SU-DHL-6 (cell line): ENCODE data around the gene RALGAPA1.
A peak's percentile ranks its signal among the peaks of the same experiment; 100 is the strongest.

Experiments used
- H2AFZ ChIP-seq: fragments of 200-600 bp; sonication (generic); 2 replicates; pipeline ENCODE4 v1.6.1; 2014; ENCODE audit warnings: low read depth, mild to moderate bottlenecking, moderate library complexity, mixed read lengths, antibody characterized with exemption, low read length; ENCODE audit not compliant: severe bottlenecking
- H3F3A ChIP-seq: fragments of 200-600 bp; shearing (Covaris generic); 2 replicates; pipeline ENCODE4 v1.6.0; 2016; ENCODE audit warnings: antibody characterized with exemption, mild to moderate bottlenecking; ENCODE audit not compliant: insufficient read depth
- H3K27ac ChIP-seq: fragments of 200-600 bp; sonication (generic); 2 replicates; pipeline ENCODE4 v1.5.1; 2016; ENCODE audit warnings: low read depth, mild to moderate bottlenecking, low read length, moderate library complexity, mixed read lengths
- H3K27me3 ChIP-seq: fragments of 200-600 bp; sonication (generic), shearing (Covaris generic); 2 replicates; pipeline ENCODE4 v1.6.0; 2014; ENCODE audit warnings: mild to moderate bottlenecking, low read length
- H3K36me3 ChIP-seq: fragments of 200-600 bp; sonication (generic); 2 replicates; pipeline ENCODE4 v1.6.1; 2014; ENCODE audit warnings: mild to moderate bottlenecking, low read length, mixed read lengths
- H3K4me2 ChIP-seq: fragments of 300-600, 200-600 bp; shearing (Covaris generic), sonication (generic); 2 replicates; pipeline ENCODE4 v1.6.0; 2014; ENCODE audit warnings: low read length, low read depth, mild to moderate bottlenecking; ENCODE audit not compliant: poor library complexity, severe bottlenecking
- H3K4me3 ChIP-seq: fragments of 200-600 bp; sonication (generic); 2 replicates; pipeline ENCODE4 v1.5.1; 2014; ENCODE audit warnings: antibody characterized with exemption, low read length, mild to moderate bottlenecking, mixed read lengths; ENCODE audit not compliant: insufficient read depth, poor library complexity, severe bottlenecking
- H3K79me2 ChIP-seq: fragments of 200-600 bp; sonication (generic); 2 replicates; pipeline ENCODE4 v1.6.1; 2014; ENCODE audit warnings: mild to moderate bottlenecking, low read length, moderate library complexity; ENCODE audit not compliant: insufficient read depth
- H3K9ac ChIP-seq: fragments of 200-600 bp; sonication (generic); 2 replicates; pipeline ENCODE4 v1.7.0; 2014; ENCODE audit warnings: mild to moderate bottlenecking, low read length
- H3K9me2 ChIP-seq: fragments of 200-600 bp; sonication (generic); replicated peaks from 2 replicates; pipeline ENCODE4 v1.6.1; 2014; ENCODE audit warnings: low read length; ENCODE audit not compliant: insufficient read depth
- H3K9me3 ChIP-seq: fragments of 200-600 bp; sonication (generic); 2 replicates; pipeline ENCODE4 v1.6.1; 2014; ENCODE audit warnings: low read length, mixed read lengths; ENCODE audit not compliant: insufficient read depth
- H4K20me1 ChIP-seq: fragments of 200-600 bp; sonication (generic); 2 replicates; pipeline ENCODE4 v1.6.1; 2014; ENCODE audit warnings: low read depth, mild to moderate bottlenecking, antibody characterized with exemption, low read length, moderate library complexity, mixed read lengths
- CTCF ChIP-seq: fragments of 200-600 bp; sonication (generic); IDR thresholded peaks from one replicate; pipeline ENCODE4 v1.5.1; 2017; ENCODE audit warnings: antibody characterized with exemption, mild to moderate bottlenecking, low read length, moderate library complexity; ENCODE audit not compliant: insufficient read depth, poor library complexity, severe bottlenecking
- EZH2phosphoT487 ChIP-seq: fragments of 200-600 bp; sonication (generic), shearing (Covaris generic); conservative IDR thresholded peaks from 2 replicates; pipeline ENCODE4 v1.6.1; 2018; ENCODE audit warnings: mild to moderate bottlenecking, antibody characterized with exemption, low read length, moderate library complexity, mixed read lengths

The RALGAPA1 gene

GRCh38 chr14:35822501-35822900 is 13.4 kb upstream of the RALGAPA1 start:
- H3K9ac ChIP-seq: no peak overlapping the region
- no peaks in the 10 kb centered on the region for H3K36me3 ChIP-seq
- H3F3A ChIP-seq: peaks cover 15% of the 10 kb centered on the region
- H3K4me2 ChIP-seq: no peak overlapping the region
- TF ChIP-seq EZH2phosphoT487: no peak
- no peak for TF ChIP-seq CTCF
- H3K9me2 ChIP-seq: no peaks in the 10 kb centered on the region
- H3K9me3 ChIP-seq: no peaks in the 10 kb centered on the region
- H3K27ac ChIP-seq: no peak overlapping the region
- H3K4me3 ChIP-seq: no peak overlapping the region
- no peaks in the 10 kb centered on the region for H4K20me1 ChIP-seq
- peaks cover 7% of the 10 kb centered on the region for H3K79me2 ChIP-seq
- H3K27me3 ChIP-seq: no peaks in the 10 kb centered on the region
- no peak overlapping the region for H2AFZ ChIP-seq

- Histone ChIP-seq H3K79me2 (peaks cover under 1% of the 10 kb centered on the region; the same call in 1 of the 2 replicates), H3K4me3 (no peak overlapping the region), H3K9ac (no peak overlapping the region), H3K36me3 (no peaks in the 10 kb centered on the region), H3K4me2 (no peak overlapping the region), H3K9me3 (no peaks in the 10 kb centered on the region), H3K27me3 (no peaks in the 10 kb centered on the region), H3F3A (peaks cover 15% of the 10 kb centered on the region), H4K20me1 (no peaks in the 10 kb centered on the region), H3K9me2 (no peaks in the 10 kb centered on the region), H2AFZ (no peak overlapping the region), H3K27ac (no peak overlapping the region)
- TF ChIP-seq EZH2phosphoT487 (no peak), CTCF (peak; percentile 91)
These were observed 12.7 kb upstream of the RALGAPA1 start for GRCh38 chr14:35821564-35822411.

- Histone ChIP-seq H3K4me2 (no peak overlapping the region), H3K79me2 (no peaks in the 10 kb centered on the region), H3K9ac (no peak overlapping the region), H3F3A (peaks cover 15% of the 10 kb centered on the region), H3K27ac (no peak overlapping the region), H3K36me3 (no peaks in the 10 kb centered on the region), H3K27me3 (no peaks in the 10 kb centered on the region), H3K9me2 (no peaks in the 10 kb centered on the region), H3K9me3 (no peaks in the 10 kb centered on the region), H2AFZ (no peak overlapping the region), H3K4me3 (no peak overlapping the region), H4K20me1 (no peaks in the 10 kb centered on the region)
- TF ChIP-seq CTCF: no peak
- no peak for TF ChIP-seq EZH2phosphoT487
These were observed 10.8 kb upstream of the RALGAPA1 start for GRCh38 chr14:35819591-35820540.
